HG03139 (cell line): ENCODE data around the gene MAP2.

ENCODE experiments used
- ATAC-seq: cut with Tn5 transposase; IDR thresholded peaks from one replicate; pipeline ENCODE4 v1.9.1; 2021; ENCODE audit not compliant: unreplicated experiment

Gene MAP2

DNA sequence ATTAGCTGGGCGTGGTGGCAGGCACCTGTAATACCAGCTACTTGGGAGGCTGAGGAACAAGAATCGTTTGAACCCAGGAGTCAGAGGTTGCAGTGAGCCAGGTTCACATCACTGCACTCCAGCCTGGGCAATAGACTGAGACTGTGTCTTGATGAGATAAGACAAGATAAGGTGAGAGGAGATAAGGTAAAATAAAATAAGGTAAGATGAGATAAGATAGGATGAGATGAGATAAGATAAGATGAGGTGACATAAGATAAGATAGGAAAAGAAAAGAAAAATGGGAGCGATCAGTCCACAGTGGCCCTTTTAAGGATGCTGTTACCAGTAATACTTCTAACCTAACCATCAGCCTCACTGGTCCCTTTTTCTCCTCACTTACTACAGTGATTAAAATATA, 213.4 kb downstream of the MAP2 start:
- no peak for ATAC-seq

DNA sequence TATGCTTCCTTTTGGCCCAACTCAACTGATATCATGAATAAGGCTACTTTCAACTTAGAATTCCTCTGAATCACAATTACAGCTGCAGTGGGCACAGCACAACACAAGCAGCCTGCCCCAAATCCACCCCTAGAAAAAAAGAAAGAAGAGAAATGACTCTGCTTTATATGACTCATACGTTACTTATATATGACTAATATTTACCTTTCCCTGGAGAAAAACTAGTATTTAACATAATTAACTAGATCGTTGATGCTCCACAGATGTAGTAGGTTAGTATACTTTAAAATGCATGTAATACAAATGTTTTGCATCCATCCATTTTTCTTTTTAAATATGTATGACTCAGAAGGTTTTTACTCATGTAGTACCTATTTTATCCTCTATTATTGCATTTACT, 214.5 kb downstream of the MAP2 start:
- ATAC-seq, result no peak

DNA sequence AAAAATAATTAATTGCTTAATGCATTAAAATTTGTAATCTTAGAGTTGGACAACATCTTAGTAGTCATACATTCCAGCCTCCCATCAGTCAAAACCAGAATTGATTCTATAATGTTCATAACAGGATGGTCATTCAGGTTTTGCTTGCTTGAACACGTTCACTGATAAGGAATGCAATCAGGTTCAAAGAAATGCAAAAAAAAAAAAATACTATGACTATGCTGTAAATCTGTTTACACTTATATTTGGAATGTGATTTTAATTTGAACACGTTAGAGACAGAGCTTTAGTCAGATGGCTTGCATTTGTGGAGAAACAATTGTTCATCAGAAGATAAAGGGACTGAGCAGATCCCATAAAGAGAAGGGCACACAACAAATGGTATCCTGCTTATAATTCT, 216.5 kb downstream of the MAP2 start:
- no peak for ATAC-seq

DNA sequence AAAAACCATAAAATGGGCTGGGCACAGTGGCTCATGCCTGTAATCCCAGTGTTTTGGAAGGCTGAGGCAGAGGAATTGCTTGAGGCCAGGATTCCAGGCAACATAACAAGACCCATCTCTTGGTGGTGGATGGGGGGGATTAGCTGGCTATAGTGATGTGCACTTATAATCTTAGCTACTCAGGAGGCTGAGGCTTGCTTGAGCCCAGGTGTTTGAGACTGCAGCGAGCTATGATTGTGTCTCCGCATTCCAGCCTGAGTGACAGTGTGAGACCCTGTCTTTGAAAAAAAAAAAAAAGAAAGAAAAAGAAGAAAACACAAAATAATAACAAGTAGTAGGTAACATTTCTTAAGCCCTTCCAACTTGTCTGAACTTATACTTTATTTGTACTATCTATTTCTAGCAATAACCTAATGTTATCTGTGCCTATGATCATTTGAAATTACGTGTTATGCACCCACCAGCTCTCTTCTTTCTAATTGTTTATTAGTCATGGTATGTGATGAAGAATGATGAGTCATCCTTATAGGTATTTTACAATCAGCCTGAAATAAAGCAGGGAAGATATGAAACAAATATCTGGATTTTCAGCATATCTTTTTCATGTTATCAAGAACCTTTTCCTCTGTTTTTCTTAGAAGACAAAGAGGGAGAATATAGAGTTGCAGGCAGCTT, 218.4 kb downstream of the MAP2 start:
- ATAC-seq, result no peak

DNA sequence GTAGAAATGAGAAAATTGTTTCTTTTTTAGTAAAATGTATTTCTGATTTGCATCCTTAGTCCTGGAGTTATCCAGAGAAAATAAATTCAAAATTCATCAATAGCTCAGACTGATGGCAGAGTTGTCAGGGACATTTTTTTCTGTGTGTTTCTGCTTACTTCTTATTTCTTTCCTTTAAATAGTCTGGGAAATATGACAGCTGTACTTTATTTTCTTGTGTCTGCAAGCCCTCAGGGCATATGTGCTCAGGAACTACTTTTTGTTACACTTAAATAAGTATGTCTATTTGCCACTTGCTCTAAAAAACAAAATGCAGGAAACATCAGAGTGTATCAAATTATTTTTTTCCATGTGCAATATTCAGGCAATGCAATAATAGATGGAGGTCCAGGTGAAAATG, 221.0 kb downstream of the MAP2 start:
- ATAC-seq, result no peak

DNA sequence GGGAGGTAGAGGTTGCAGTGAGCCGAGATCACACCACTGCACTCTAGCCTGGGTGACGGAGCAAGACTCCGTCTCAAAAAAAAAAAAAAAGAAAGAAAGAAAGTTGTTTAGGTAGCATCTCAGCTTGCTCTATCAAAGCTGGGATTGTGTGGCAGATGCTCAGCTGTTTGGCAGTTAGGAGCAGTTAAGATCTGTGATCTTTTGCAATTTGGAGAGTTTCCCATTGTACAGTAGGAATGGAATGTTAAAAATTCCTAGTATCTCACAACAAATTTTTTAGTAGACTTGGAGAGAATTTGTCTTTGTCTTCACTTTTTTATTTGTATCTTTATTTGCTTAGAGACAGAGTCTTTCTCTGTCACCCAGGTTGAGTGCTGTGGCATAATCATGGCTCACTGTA, 224.9 kb downstream of the MAP2 start:
- no peak for ATAC-seq

DNA sequence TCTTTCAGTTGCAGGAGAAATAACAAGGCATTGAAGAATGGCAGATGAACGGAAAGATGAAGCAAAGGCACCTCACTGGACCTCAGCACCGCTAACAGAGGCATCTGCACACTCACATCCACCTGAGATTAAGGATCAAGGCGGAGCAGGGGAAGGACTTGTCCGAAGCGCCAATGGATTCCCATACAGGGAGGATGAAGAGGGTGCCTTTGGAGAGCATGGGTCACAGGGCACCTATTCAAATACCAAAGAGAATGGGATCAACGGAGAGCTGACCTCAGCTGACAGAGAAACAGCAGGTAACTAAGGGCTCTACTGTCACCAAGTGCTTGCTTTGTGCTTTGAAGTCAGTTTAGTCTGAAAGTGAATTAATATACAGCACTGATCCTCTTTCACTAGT, 229.3 kb downstream of the MAP2 start:
- ATAC-seq, result no peak

DNA sequence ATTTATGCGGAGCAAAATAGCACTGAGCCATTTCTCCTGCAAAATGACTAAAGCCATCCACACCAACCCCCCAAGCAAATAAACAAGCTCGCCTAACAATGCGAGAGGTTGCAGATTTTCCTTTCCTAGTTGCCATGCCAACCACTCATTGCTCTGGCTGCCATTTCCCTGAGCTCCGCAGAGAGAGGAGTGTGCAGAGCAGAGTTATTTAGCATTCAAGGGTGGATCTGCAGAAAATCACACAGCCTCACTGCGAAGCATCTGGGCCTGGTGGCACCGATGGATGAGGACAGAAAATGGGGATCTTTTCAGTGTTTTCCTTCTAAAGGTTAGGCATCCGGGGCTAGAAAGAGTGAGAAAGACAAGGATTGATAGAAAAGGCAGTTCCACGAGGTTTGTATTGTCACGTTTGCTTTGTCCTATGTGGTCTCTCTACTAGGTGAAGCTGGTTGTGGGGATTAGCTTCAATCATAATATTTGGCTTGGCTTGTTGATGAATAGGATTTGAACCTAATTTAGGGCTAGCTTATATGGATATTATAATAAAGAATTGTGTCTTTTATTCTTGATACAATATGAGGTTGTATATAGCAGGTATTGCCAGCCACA, 237.5 kb downstream of the MAP2 start:
- no peak for ATAC-seq

DNA sequence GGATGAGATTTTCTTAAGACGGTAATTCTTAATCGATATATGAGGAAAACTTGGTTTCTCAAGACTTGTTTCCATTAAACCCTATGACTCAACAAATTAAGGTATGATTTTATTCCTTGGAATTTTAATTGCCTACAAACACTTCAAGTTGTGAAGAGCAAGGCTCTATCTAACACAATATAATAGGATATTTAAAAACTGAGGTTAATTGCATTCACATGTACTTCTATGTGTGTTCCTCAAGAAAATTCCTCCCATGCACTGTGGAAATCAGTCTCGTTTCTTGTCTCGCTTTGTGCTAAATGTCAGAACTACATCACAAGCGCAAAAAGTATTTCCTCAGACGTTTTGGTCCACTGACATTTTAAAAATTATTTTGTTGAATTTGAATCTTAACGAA, 238.2 kb downstream of the MAP2 start:
- no peak for ATAC-seq

DNA sequence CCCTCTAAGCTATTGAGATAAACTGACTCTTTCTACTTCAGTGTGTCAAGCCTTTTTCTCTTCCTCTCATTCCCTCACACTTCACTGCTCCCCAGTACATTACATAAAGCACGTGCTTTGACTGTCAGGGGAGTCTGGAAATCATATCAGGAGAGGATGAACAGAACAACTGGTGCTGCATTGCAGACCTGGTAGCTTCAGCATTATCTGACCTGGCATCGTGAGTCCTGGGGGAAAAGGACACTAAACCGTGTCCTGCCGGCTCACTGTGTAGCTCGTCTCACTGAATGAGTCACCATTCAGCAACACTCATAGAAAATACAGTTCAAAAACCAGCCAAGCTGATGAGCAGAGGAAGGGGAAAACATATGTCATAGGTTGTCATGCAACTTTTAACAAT, 239.3 kb downstream of the MAP2 start:
- ATAC-seq, result no peak

DNA sequence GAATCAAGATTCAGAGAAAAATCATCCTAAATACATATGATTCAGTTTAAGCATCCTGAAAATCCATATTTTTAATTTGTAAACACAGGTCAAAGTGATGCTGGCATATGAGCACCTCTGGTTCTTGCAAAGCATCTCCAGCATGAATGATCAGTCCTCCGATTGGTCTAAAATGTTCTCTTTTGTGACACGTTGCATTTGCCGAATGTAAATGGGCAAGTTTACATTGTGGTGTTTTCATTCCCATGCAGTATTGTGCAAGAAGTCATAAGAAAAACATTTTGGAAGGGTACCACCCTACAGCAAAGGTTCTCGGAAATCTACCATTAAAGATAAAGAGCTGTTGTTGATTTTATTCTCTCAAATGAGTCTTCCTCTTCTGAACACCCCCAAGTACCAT, 239.8 kb downstream of the MAP2 start:
- ATAC-seq, result no peak

DNA sequence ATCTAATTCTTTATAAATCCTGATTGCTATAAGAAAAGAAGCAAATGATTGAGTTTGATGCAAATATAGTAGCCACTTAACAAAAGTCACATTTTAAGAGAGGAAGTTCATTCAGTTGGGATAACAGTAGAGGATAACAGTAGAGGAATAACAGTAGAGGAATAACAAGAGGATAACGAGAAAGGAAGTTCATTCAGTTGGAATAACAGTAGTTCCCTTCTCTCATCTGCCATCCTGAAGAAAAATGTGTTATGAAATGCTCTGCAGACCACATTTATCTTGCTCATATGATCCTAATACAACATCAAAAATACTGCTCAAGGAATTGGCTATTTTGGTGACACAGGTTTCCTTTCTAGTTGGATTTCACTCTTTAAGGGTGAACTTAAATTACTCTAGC, 242.4 kb downstream of the MAP2 start:
- ATAC-seq, result no peak

DNA sequence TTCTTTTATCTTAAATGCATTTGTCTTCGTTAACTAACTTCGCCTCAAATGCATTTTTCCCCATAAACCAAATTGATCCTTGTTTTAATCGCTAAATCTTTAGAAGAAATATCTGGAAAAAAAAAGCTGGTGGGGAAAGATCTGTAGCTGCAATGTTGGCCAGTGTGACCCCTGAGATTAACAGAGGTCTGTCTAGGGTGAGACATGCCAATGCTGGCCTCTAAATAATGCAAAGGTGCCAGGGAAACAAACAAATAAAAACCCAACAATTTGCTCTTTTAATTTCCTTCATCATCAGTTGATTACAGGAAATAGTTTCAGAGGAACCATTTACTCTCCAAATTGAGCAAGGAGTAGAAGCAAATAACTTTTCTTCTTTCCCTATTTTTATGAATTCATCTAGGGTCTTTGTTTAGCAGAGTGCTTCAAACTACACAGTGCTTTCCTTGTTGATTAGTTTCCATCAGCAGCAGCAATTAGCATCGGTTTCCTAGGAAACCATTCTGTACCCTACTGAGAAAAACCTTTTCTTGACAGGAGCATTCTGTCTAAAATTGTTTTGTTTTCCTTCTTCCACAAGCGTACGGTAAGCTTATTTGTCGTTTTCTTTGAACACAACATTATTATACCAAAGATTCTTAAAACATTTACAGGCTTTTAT, 247.3 kb downstream of the MAP2 start:
- ATAC-seq, result no peak

DNA sequence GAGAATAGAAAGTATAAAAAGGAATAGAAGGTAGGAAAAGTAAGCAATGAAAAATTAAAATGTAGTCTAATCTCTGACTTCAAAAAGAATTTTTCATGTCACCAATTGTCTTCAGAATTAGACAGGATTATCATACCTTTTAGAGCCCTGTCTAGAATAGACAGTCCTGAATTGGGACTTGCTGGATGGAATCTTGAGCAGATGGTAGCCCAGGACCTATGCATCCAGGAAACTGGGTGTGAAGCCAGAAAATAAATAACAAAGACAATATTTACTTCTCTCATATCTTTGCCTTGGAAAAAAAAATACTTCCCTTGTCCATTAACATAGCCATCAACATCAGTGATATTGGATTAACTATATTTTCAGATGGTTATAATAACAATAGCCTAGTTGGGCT, 250.0 kb downstream of the MAP2 start:
- ATAC-seq, result no peak

DNA sequence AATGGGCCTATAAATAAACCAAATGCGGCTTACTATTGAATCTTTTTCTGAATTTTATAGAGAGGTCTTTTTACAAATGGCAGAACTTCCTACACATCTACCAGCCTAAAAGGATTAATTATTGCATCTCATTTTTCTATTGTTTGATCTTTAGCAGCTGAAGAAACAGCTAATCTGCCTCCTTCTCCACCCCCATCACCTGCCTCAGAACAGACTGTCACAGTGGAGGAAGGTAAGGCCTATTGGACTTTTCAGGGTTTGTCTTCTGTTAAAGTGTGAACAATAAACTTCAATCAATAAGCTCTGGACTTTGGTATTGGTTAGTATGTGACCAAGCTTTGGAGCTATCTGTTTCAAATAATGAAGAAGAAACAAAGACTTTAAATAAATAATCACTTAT, 256.7 kb downstream of the MAP2 start:
- ATAC-seq, result no peak

DNA sequence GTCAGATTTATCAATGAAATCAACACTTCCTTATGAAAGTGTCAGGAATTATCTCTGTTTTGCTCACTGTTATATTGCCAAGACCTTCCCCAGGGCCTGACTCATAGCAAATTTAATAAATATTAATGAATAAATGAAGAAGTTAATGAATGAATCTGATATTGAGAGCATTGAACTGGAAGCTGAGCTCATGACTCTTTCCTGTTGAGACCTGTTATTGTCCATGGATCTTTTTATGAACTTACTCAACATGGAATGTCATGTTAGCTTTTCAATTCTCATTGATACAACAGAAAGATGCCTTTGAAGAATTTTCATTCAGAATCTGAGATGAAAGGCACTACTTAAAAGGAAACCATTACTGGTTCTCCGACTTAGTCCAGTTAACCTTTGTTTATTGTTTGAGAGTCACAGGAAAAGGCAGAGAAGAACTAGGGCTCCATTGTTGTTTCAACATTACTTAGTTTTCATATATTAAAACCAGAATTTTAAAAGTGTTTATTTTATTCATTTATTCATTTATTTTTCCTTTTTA, 257.4 kb downstream of the MAP2 start:
- no peak for ATAC-seq

DNA sequence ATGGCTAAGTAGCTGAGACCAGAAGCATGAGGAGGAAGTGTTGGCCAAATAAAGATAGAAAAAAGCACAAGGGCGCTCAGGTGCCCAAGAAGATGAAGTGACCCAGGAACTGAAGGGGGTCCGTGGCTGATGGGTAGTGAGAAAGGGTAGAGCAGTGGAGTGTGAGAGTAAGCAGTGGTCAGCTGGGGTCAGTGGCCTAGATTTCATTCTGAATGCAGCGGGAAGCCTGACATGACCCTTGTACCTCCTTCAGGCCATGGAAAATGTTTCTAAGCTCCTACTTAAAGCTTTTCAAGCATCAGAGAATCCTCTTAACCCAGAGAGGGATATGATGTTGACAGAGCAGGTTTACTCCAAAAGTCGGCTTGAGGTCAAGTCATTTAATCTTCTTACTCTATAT, 258.8 kb downstream of the MAP2 start:
- no peak for ATAC-seq

DNA sequence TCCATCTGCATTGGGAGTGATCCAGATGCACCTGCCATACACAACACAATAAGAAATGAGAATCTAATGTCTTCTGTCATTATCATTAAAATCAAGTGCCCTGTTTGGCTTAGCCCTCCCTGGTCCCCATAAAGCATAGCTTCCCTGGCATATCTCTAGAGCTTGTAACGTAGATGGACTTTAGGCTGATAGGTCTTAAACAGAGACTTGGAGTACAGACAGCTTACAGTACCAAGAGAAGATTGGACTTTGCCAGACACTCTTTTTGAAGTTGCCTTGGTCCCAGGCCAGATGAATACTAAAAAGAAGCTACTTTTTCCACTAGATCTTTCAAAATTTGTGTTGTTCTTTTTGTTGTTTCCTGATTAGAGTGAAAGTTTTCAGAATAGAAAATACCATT, 261.5 kb downstream of the MAP2 start:
- no peak for ATAC-seq

DNA sequence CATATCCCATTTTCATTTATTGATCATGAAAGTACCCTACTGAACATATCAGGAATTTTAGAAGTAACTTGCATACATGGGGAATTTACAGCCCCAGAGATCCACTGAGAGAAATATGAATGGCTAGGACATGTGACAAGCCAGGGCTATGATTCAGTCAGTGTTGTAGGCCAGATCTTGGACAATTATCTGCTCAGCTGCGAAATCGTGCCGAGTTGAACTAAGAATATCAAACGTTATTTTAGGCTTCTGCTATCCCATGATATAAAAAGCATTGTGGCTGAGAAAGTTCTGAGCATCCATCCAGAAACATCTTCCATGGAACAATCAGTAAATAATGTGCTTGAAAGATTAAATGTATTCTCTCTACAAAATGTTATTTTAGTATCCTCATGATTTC, 262.1 kb downstream of the MAP2 start:
- ATAC-seq, result no peak

DNA sequence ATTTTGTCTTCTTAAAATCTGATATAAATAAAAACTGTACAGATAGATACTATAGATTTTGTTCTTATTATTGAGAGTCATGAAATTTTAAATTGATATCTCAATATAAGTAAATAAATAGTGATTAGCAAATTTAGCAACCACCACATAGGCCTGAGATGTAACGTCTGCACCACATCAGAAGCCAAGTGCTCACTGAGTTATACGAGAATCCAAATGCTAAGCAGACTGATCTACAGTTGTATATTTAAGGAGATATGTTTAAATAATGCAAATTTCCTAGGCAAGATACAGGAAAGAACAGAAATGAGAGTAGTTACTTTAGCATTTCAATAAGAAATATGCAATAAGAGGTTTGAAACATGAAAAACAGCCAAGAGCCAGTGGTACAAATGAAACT, 262.6 kb downstream of the MAP2 start:
- ATAC-seq, result no peak

DNA sequence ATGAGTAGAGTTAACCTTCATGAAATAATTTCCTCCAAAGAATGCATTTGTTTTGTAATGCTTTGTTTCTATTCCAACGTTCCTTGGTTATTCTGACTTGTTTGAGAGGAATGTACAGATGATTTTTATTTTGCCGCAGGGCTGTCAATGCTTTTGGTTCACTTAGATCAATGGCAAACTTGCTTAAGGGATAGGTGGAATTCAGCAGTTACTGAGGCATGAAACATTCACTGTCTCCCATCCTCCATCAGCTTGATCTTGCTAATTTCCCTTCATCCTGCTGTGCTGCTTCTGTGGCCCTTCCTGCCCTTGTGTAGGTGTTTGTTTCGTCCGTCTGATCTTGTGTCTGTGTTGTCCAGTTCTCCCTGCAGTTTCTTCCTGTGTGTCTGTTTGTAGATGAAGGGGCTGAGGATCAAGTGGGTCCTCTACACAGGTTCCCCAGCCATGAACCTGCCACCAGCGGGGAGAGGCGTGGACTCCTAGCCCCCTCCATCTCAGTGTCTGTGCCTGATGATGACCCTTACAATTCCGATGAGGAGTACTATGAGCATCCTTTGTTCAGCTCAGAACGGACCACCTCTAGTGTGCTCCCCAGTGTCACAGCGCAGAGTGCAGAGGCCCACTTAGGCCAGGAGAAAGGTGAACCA, 263.6 kb downstream of the MAP2 start:
- no peak for ATAC-seq

DNA sequence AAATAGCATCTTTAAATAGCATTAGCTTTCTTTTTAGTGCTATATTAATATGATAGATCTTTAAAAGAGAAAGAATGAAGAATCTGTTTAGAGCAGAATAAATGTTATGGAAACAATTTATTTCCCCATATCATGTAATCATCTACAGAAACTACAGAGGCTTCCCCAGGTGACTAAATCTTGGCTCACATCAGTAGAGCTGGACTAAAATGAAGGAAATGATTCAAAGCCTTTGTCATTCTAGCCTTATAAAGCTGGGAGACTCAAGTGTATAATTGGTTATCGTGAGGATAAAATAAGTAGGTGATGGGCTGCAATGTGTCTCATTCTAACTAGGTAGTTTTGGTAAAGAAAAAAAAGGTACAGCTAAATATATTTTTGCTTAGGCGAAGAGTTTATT, 264.5 kb downstream of the MAP2 start:
- ATAC-seq, result no peak
